Uterus (tissue), 4 donors: ENCODE results near the gene PEX11A. TPM values are rescaled to one million over a fixed set of nuclear protein-coding genes. Genes with fewer than 3 reads are reported as not detected.

Experiments
- DNase-seq, 2 donors: peaks; one replicate each; pipeline ENCODE4 v3.0.0-alpha.2; 2019 to 2020
- H3K27ac ChIP-seq, 2 donors: fragments of 200-600 bp; sonication (generic); 1 replicate in 1 of 2; 2 replicates in 1 of 2; pipeline ENCODE4 v1.5.1; 2016 to 2018
- H3K27me3 ChIP-seq, 2 donors: fragments of 200-600 bp; sonication (generic); one replicate each; pipeline ENCODE4 v1.5.1; 2018 to 2019; ENCODE audit warnings: control low read depth in 1 of 2
- H3K36me3 ChIP-seq, 2 donors: fragments of 200-600 bp; sonication (generic); one replicate each; pipeline ENCODE4 v1.5.1; 2019; ENCODE audit warnings: control low read depth in 1 of 2
- H3K4me1 ChIP-seq, 2 donors: fragments of 200-600 bp; sonication (generic); one replicate each; pipeline ENCODE4 v1.5.1; 2018 to 2019; ENCODE audit warnings: control low read depth in 1 of 2
- H3K4me3 ChIP-seq, 2 donors: fragments of 200-600 bp; sonication (generic); 1 replicate in 1 of 2; 2 replicates in 1 of 2; pipeline ENCODE4 v1.5.1; 2018 to 2019; ENCODE audit warnings: mild to moderate bottlenecking in 1 of 2
- H3K9me3 ChIP-seq, 2 donors: fragments of 200-600 bp; sonication (generic); one replicate each; pipeline ENCODE4 v1.5.1; 2019; ENCODE audit warnings: control low read depth in 1 of 2
- POLR2A ChIP-seq, 2 donors: fragments of 450-650 bp; IDR thresholded peaks; one replicate each; pipeline ENCODE4 v1.6.1; 2016; ENCODE audit warnings: antibody characterized with exemption in 2 of 2, mild to moderate bottlenecking in 1 of 2, moderate library complexity in 1 of 2
- intact Hi-C: fragments of 100-400 bp; cut with DNase I; formaldehyde crosslinking; loops from one replicate; pipeline ENCODE4 v1.15.1; 2023; ENCODE audit warnings: low total_unique reads
- total RNA-seq, 4 donors: library from RNA; depleted of rRNA in 3 of 4; stranded (reverse); fragments of >200 nt in 3 of 4; gene quantifications; one replicate each; pipeline versions ENCODE4 v1.1.0 to v1.2.4, GENCODE V29; 2014 to 2023
- TF ChIP-seq, protein P1 (sequence below), 4 experiments: fragments of 200-600 bp in 2 of 4; fragments of 450-650 bp in 2 of 4; sonication (generic) in 2 of 4; IDR thresholded peaks; one replicate each; pipeline ENCODE4 v1.5.1; 2016 to 2019; ENCODE audit warnings: antibody characterized with exemption in 4 of 4, mild to moderate bottlenecking in 2 of 4, moderate library complexity in 1 of 4
- donor health status: DM: yes; HTN: yes; CAD: no.

Gene PEX11A
- total RNA-seq, 4 donors from 2014 or later = 1.5 to 16.2 (median 8.7) TPM

DNA sequence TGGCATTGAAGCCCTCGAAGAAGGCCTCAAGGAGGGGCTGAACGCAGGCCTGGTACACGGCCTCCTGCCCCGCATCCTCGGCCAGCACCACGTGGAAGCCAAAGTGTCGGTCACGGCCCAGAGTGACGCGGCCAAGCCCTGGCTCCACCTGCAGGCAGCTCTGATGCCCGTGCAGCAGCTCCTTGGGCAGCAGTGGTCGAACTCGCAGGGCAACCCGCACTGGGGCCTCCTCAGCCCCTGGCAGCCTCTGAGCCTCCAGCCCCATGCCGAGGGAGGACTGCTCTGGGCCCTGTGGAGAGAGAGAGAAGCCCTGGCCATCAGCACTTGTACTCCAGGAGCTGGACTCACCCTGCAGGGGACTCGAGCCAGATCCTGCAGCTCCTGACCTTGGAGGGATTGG lies 37.9 kb downstream of the PEX11A start:
- Histone ChIP-seq H3K4me3 (no peak overlapping the region), H3K27me3 (no peaks in the 10 kb centered on the region), H3K9me3 (no peaks in the 10 kb centered on the region), H3K27ac (no peak overlapping the region), H3K36me3 (no peaks in the 10 kb centered on the region), H3K4me1 (no peaks in the 10 kb centered on the region)
- no peak for DNase-seq
- TF ChIP-seq, protein P1, sequence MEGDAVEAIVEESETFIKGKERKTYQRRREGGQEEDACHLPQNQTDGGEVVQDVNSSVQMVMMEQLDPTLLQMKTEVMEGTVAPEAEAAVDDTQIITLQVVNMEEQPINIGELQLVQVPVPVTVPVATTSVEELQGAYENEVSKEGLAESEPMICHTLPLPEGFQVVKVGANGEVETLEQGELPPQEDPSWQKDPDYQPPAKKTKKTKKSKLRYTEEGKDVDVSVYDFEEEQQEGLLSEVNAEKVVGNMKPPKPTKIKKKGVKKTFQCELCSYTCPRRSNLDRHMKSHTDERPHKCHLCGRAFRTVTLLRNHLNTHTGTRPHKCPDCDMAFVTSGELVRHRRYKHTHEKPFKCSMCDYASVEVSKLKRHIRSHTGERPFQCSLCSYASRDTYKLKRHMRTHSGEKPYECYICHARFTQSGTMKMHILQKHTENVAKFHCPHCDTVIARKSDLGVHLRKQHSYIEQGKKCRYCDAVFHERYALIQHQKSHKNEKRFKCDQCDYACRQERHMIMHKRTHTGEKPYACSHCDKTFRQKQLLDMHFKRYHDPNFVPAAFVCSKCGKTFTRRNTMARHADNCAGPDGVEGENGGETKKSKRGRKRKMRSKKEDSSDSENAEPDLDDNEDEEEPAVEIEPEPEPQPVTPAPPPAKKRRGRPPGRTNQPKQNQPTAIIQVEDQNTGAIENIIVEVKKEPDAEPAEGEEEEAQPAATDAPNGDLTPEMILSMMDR (IDR thresholded peaks at IDR 0.05) = no peak
- no peak for TF ChIP-seq POLR2A (IDR thresholded peaks at IDR 0.05)
- intact Hi-C loops = no loop called here

- H3K27me3 ChIP-seq = no peaks in the 10 kb centered on the region
- no peaks in the 10 kb centered on the region for H3K4me1 ChIP-seq
- intact Hi-C loops = no loop called here
- TF ChIP-seq, protein P1 (IDR thresholded peaks at IDR 0.05) = no peak
- no peak for TF ChIP-seq POLR2A (IDR thresholded peaks at IDR 0.05)
- no peak for DNase-seq
- no peak overlapping the region for H3K27ac ChIP-seq
- no peak overlapping the region for H3K4me3 ChIP-seq
- no peaks in the 10 kb centered on the region for H3K36me3 ChIP-seq
- no peaks in the 10 kb centered on the region for H3K9me3 ChIP-seq
These were observed 38.4 kb downstream of the PEX11A start for GRCh38 chr15:89652131-89652530.

DNA sequence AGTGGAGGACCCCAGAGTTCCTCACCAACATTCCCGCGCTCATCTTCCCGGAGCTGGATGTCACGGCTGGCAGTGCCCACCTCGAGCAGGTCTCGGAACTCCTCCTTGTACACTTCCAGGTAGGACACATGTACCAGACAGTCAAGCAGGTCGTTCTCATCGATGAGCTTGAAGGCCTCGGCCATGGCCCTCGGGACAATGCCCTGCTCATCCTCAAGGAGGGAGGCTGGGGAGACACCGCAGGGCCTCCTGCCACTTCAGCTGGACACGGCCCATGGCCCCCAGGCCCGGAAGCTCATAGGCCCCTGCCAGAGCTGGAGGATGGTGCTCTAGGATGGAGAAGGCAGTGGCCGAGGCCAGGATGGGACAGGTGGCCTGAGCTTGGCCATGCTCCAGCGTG lies 40.8 kb downstream of the PEX11A start:
- Histone ChIP-seq H3K9me3 (no peaks in the 10 kb centered on the region), H3K27me3 (no peaks in the 10 kb centered on the region), H3K36me3 (no peaks in the 10 kb centered on the region), H3K27ac (no peak overlapping the region), H3K4me1 (no peaks in the 10 kb centered on the region), H3K4me3 (no peak overlapping the region)
- intact Hi-C loops = no loop called here
- TF ChIP-seq, protein P1 (IDR thresholded peaks at IDR 0.05) = no peak
- no peak for TF ChIP-seq POLR2A (IDR thresholded peaks at IDR 0.05)
- no peak for DNase-seq

DNA sequence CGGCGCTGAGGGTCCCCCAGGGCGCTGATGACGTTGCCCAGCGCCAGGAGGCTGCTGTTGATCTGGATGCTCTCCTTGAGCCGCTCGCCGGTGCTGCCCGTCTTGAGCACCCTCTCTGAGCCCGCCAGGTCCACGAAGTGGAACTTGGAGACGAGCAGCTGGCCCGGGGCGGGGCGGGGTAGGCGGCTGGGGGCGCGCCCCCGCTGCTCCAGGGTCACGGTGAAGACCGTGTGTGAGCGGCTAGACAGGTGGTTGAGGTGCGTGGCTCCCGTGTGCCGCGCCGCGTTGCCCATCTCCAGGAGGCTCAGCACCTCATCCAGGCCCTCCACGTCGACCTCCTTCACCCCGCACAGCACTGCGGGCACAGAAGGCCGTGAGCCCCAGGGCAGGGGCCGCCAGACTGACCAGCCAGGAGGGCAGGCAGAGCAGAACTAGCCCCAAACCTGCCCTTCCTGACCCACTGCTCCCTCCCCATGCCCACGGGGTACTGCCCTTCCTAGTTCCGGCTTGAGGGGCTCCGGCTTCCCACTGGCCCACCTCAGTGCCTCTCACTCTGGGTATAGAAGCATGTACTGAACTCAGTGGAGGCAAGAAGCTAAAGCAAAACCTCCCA lies 41.4 kb downstream of the PEX11A start:
- no peak overlapping the region for H3K4me3 ChIP-seq
- H3K27me3 ChIP-seq = no peaks in the 10 kb centered on the region
- H3K36me3 ChIP-seq = no peaks in the 10 kb centered on the region
- no peaks in the 10 kb centered on the region for H3K4me1 ChIP-seq
- H3K27ac ChIP-seq = no peak overlapping the region
- intact Hi-C loops = no loop called here
- H3K9me3 ChIP-seq = no peaks in the 10 kb centered on the region
- TF ChIP-seq, protein P1 (IDR thresholded peaks at IDR 0.05) = no peak
- no peak for TF ChIP-seq POLR2A (IDR thresholded peaks at IDR 0.05)
- no peak for DNase-seq

DNA sequence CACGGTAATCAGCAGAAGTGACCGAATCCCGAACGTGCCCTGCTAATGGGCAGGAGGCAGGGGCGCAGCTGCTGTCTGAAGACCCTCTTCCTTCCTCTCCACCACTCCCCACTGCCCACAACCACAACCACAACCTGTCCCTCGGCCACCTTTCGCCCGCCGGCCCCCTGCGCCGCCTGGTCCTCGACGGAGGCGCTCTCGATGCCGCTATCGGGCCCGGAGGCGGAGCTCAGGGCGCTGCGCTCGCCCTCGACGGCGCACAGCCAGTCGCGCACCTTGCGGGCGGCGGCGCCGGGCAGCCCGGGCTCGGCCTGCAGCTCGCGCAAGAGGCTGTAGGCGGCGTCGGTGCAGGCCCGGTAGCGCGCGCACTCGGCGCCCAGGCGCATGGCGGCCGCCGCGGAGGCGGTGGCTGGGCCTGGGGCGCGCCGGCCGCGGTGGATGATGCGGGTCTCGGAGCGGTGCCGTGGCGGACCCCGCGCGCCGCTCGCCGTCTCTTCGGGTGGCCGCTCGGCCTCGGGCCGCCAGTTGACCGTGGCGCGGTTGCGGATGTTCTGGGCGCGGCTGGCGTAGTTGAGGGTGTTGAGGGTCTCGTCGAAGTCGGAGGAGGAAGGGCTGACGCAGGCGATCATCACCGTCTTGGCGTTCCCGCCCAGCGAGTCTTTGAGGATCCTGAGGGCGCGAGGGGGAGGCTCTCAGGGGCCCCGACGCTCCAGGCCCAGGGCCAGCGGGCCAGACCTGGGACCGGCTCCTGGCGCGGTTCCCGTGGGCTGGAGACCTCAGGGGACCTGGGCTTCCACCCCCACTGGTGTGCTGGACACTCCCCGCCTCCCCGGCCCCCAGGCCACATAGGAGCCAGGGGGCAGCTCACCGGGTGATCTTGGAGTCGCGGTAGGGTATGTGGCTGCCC lies 42.2 kb downstream of the PEX11A start:
- intact Hi-C loops = no loop called here
- H3K9me3 ChIP-seq = no peaks in the 10 kb centered on the region
- H3K4me3 ChIP-seq = no peak overlapping the region
- no peak for TF ChIP-seq POLR2A (IDR thresholded peaks at IDR 0.05)
- TF ChIP-seq, protein P1 (IDR thresholded peaks at IDR 0.05) = no peak
- H3K36me3 ChIP-seq = no peaks in the 10 kb centered on the region
- no peak for DNase-seq
- no peaks in the 10 kb centered on the region for H3K4me1 ChIP-seq
- no peak overlapping the region for H3K27ac ChIP-seq
- H3K27me3 ChIP-seq = no peaks in the 10 kb centered on the region
